Neural cell (in vitro differentiated cells): ENCODE measurements around the gene OR4K2.

ENCODE experiments used
- CTCF ChIP-seq: fragments of 450-650 bp; IDR thresholded peaks from 2 replicates; pipeline ENCODE4 v1.5.1; 2014; ENCODE audit warnings: antibody characterized with exemption, mild to moderate bottlenecking, moderate library complexity; ENCODE audit not compliant: poor library complexity, severe bottlenecking
- EZH2 ChIP-seq: fragments of 200-600, 300-800 bp; shearing (Covaris generic), sonication (generic); IDR thresholded peaks from 2 replicates; pipeline ENCODE4 v1.6.1; 2014; ENCODE audit warnings: antibody characterized with exemption, low read length, borderline replicate concordance, mild to moderate bottlenecking; ENCODE audit not compliant: insufficient read depth, poor library complexity, severe bottlenecking
- MXI1 ChIP-seq: fragments of 450-650 bp; conservative IDR thresholded peaks from 2 replicates; pipeline ENCODE4 v1.6.1; 2014; ENCODE audit warnings: antibody characterized with exemption, mild to moderate bottlenecking; ENCODE audit not compliant: poor library complexity, severe bottlenecking
- POLR2AphosphoS5 ChIP-seq: IDR thresholded peaks from 2 replicates; pipeline ENCODE4 v1.6.1; 2012
- REST ChIP-seq: IDR thresholded peaks from 2 replicates; pipeline ENCODE4 v1.6.1; 2012; ENCODE audit warnings: borderline replicate concordance
- TAF1 ChIP-seq: IDR thresholded peaks from 2 replicates; pipeline ENCODE4 v1.6.1; 2012; ENCODE audit warnings: low read depth

GRCh38 chr14:19895282-19895681 lies 20.3 kb downstream of the OR4K2 start:
- no peak for TF ChIP-seq REST
- TF ChIP-seq CTCF: no peak
- TF ChIP-seq EZH2: no peak
- TF ChIP-seq TAF1: no peak
- TF ChIP-seq POLR2AphosphoS5: no peak
- no peak for TF ChIP-seq MXI1
